T-helper 1 cell (primary cell): ENCODE results near the gene RRM2.

ENCODE experiments used
- DNase-seq, 5 donors: peaks; one replicate each; pipeline ENCODE4 v3.0.0-alpha.2; 2012 to 2020

Gene RRM2

DNA sequence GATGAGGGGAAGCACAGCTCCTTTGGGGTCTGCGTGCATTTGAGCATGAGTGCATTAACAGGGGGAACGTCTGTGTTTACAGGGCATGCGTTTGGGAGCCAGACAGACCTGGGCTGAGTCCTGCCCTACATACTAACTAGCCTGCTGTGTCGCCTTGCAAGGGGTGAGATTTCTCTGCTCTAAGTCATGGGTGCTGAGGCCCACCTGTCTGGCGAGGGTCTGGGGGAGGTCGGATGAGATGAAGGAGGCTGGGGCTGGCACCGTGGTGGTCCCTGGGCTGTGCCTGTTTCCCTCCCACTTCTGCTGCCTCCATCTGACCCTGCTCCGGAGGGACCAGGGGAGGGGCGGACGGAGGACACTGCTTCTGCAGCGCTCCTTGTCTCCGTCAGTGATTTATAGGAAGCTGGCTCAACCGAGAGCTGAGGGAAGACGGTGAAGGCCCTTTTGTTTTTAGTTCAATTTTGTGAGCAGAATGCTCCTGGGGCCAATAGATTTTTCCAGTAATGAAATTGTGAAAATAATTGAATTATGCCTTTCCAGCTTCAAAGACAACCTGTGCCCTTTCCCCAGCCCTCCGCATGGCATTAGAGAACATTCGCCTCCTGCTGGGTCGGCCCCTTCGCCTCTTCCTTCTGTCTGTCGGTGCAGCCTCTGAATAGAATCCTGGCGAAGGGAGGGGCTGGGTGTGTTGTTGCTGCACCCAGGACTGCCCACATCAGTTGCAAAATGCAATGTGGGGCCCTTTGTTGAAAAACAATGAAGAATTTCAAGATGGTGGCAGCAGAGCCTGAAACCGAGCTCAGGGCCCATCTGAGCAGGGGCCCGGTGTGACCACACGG is 49.7 kb downstream of the RRM2 start:
- no peak for DNase-seq

DNA sequence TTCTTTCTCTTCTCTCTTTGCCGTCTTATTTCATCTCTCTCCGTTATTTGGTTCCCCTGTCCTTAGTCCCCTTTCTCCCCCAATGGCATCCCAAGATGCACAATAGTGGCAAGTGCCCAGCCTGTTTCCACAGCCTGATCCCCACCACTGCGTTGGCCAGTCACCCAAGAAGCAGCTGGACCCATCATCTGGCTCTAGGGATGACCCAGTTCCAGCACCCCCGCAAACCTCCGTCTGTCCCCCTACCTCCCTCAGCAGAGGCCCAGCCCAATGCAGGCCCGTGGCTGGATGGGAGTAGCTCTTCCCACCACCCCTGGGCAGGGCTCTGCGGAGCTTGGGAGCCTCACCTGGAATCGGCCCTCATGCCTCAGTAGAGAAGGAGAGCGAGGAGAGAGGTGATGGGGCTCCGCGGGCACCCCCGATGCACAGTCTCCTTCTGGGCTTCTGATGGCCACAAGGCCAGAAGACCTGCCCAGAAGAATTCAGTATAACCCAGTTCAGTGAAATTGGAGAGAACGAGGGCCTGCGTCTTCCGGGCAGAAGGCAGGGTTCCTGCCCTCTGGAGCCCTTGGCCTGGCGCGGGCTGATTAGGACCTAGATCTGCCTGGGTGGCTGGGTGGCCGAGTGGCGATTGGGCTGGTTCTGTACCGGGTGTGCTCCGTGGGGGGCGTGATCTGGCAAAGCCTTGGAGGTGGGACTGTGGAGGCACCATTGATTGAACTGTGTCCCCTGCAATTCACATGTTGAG is 50.9 kb downstream of the RRM2 start:
- DNase-seq = no peak

DNA sequence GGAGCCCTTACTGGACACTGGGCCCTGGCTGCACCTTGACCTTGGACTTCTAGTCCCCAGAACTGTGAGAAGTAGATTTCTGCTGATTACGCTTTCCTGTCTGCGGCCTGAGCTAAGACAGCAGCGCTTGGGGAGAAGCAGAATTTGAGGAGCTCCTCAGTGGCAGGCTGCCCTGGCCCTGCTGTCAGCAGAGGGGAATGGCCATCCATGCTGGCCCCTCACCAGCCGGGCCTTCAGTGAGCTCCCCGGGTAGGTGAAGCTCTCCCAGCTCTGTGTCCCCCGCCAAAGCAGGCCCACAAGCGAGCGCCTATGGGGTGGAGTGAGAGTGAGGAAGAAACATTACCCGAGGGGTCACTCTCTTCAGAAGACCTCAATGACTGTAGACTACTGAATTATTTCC is 51.6 kb downstream of the RRM2 start:
- no peak for DNase-seq

DNA sequence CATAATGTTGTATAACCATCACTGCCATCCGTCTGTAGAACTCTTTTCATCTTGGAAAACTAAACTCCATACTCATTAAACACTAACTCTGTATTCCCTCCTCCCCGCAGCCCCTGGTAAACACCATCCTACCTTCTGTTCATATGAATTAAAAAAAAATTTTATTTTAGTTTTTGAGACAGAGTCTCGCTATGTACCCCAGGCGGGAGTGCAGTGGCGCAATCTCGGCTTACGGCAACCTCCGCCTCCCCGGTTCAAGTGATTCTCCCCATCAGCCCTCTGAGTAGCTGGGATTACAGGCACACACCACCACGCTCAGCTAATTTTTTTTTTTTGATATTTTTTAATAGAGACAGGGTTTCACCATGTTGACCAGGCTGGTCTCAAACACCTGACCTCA is 52.9 kb downstream of the RRM2 start:
- no peak for DNase-seq

DNA sequence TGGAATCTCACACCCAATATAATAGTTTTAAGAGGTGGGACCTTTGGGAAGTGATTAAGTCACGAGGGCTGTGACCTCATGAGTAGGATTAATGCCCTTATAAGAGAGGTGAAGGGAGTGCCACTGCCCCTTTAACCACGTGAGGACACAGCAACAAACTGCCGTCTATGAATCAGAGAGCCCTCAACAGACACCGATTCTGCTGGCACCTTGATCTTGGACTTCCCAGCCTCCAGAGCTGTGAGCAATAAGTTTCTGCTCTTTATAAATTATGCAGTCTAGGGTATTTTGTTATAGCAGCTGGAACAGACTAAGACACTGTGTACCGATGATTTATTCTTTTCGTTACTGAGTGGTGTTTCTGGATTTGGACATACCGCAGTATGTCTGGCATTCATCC is 56.2 kb downstream of the RRM2 start:
- no peak for DNase-seq

DNA sequence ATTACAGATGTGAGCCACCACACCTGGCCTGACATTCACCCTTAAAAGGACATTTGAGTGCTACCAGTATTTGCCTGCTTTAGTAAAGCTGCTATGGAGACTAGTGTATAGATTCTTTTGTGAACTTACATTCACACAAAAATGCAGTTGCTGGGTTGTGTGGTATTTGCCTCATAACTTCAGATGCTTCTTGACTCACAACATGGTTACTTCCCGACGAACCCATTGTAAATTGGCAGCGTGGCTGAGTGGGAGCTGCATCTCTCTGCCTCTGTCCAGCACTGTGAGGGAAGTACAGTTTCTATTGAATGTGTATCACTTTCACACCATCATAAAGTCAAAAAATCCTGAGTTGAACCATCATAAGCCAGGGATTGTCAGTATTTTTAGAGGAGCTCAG is 56.9 kb downstream of the RRM2 start:
- DNase-seq = no peak

DNA sequence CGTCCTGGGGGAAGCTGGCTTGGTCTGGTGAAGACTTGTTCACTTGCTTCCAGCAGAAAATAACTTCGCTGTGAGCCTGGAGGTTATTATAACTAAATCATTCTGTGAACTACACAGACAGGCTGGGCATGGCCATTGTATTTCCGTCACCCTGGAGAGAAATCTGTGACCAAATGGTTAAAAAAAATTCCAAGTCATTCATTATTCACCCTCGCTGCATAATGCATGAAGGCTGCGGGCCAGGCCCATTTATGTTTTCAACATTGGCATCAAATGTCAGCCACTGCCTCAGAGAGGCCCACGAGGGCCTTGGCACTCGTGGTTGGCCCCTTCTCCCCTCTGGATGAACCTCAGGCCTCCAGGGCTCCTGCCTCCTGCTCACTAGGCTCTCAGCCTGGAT is 57.7 kb downstream of the RRM2 start:
- DNase-seq = no peak
